Activated naive CD8-positive, alpha-beta T cell treated with anti-CD3 and anti-CD28 coated beads, Interleukin-2, amount 50 U/mL, for 16 hours (primary cell): ENCODE results near the gene LDLRAD3.

ENCODE experiments used
- DNase-seq: peaks from one replicate; pipeline ENCODE4 v3.0.0-alpha.2; 2020; ENCODE audit warnings: low read depth, low spot score

The LDLRAD3 gene

DNA sequence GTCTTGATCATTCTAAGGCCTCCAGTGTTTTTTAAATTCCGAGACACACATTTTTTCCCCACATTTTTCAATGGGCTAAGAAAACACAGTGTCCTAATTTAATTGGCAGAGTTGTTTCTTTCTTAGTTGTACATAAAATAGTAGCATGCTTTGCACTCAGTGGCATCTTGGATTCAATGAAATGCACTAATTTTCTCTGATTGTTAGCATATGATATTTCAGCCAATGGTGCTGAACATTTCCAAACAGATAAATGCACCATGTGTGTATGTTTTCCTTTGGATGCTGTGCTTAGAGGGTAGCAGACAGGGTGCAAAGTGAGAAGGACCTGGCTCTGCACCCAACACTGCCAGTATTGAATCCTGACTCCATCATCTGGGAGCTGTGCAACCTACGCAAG lies 103.5 kb downstream of the LDLRAD3 start:
- no peak for DNase-seq

DNA sequence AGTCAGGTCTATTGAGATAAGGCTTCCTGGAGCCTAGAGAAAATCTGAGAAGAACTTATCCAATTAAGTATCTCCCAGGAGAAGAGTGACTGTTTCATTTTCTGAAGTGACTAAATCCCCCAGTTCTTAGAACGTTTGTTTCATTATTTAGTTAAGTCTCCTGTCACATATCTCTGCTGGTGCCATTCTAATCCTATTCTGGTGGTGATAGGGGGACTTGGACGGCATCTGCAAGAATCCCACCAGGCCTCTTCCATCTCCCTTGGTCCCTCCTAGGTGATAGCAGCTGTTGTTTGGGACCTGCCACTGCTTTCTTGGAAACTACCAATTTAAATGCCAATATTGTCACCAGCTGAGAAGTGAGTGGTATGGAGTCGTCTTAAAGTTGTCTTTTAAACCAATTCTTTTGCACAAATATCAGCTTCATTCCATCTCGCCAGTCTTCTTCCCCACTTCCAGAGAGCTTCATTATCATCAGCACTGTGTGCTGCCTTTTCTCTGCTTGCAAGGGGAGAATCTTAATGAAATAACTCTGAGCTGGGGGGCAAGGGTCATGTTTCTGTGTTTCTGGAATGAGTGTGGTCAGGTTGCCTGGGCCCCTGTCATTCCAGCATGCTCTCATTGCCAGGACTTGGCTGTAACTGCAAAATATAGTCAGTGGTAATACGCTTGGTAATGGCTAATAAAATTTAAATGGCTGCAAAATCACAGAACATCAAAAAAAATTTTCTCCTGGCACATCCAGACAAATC lies 104.8 kb downstream of the LDLRAD3 start:
- DNase-seq: no peak

DNA sequence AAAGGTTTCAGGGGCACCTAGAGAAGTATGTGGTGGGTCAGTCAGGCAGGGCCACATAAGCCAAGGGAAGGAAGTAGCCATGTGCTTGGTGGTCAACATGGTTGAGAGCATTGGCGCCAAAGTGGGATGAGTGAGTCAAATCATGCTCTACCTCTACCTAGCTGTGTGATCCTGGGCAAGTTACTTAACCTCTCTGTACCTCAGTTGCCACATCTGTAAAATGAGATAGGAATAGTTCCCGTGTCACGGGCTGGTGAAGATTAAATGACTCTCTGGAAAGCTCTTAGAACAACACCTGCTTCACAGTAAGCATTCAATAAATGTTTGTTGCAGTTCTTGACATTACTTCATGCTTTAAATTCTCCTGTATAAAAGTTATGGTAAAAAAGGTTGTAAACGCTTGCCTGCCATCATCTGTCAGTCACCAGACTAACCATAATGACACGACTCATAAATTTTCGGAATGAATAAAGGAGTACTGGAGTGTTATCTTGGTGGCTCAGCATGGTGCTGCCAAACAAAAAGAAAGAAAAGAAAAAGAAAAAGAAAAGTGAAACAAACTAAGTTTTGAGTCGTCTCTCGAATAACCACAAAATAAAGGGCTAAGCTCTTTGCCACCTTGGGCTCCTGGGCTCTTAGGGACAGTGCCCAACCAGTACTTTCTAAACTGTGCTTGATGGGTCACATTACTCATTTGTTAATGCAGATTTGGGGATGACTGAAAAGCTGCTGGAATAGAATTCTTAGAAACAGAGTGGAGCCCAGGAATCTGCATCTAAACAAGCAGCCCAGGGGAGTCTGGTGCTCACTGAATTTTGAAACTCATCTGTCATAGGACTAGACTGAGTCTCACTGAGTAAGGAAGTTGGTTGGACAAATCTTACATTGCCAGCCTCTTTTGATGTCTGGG lies 107.6 kb downstream of the LDLRAD3 start:
- DNase-seq: no peak

DNA sequence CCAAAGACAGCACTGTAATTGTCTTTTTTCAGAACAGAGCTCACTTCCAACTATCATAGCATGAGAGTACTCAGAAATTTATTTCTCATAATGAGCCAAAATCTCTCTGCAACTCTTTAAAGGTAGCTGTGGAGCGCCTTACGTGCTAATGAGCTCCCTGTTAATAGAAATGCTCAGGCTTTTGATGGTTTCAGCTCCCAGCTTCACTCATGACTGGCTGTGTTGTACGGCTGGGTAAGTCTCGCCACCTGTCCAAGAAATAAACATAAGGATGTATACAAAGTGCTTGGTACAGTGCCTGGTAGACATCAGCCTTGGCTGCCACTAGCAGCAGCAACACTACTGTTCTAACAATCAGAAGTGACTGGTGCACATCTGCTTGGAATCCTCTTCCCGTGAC lies 109.4 kb downstream of the LDLRAD3 start:
- no peak for DNase-seq

DNA sequence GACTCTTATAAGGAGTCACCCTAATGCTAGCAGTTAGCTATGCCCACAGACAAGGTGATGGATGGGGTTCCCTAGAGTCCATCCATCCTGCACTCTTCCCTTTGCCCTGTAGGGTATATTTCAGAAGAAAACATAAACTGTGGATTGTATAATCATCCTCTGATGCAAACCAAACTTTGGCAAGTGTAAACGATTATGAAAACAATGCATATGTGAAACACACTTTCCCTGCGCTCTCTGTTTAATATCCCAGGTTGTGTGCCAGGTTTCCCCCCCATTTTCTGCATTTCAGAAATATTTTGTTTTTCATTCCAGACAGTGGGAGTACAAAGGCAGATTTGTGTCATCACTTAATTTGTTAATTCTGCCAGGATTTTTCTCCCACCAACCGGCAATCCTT lies 110.0 kb downstream of the LDLRAD3 start:
- no peak for DNase-seq

DNA sequence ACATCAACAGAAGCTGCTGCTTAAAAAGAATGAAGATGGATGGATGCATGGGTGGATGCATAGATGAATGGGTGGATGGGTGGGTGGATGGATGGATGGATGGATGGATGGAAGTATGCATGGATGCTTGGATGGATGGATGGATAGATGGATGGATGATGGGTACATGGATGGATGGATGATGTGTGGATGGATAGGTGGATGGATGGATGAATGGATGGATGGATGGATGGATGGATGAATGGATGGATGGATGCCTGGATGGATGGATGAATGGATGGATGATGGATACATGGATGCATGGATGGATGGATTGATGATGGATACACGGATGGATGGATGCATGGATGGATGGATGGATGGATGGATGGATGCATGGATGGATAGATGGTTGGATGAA lies 110.8 kb downstream of the LDLRAD3 start:
- no peak for DNase-seq

DNA sequence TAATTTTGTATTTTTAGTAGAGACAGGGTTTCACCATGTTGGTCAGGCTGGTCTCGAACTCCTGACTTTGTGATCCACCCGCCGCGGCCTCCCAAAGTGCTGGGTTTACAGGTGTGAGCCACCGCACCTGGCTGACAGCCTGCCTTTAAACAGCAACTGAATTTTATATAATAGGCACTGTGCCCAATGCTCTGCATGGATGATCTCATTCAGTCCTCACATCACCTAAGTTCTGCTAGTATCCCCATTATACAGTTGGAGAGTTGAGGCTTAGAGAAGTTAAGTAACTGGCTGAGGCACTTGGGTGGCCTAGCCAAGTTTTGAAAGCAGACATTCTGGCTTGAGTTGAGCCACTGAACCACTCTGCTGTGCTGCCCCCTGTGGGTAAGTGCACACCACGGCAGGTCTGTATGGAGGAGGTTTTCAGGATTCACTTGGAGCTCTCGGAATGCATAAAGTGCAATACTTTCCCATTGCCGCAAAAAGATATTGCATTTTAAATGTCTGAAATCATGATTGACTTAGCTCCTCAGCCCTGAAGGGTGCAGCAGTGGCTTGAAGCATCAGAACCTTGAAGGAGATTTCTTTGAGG lies 112.4 kb downstream of the LDLRAD3 start:
- no peak for DNase-seq

DNA sequence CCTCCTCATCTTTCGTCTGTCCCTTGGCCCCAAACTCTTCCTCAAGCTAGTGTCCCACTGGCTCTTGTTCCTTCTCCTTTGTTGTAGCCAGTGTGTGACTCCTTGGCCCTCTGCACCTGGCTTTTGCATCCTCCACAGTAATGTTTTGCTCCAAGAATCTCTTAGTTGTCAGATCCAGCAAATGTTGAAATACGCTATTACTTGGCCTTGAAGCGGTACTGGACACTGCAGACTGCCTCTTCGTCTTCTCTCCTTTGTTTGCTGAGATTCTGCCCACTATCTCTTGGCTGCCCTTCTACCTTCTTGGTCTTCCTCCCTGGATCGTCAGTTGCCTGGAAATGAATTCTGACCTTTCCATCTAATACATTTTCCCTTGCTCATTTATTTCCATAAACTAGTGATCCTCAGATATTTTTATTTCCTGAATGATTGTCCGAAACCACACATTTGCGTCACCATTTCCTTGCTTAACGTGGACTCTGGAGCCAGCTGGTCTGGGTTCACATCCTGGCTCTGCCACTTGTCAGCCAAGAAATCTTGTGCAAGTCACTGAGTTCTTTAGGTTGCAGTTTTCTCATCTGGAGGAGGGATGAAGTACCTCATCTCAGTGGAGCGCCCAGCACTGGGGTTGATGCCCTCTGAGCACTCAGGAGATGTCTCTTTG lies 113.6 kb downstream of the LDLRAD3 start:
- no peak for DNase-seq

DNA sequence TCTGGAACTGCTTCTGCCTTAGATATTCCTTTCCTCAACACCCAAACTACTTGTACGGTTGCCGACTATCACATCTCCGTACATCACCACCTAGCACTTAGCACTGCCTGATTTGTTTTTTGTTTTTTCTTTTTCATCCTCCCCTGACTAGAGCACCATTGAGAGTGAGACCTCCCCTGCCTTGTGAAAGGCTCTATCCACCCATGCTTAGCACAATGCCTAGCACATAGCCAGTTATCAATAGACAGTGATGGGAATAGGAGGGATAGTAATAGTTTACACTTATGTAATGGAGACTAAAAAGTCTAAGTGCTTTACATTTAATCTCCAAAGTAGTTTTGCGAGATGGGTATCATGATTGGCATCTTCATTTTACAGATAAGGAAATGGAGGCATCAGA lies 115.8 kb downstream of the LDLRAD3 start:
- DNase-seq: no peak

DNA sequence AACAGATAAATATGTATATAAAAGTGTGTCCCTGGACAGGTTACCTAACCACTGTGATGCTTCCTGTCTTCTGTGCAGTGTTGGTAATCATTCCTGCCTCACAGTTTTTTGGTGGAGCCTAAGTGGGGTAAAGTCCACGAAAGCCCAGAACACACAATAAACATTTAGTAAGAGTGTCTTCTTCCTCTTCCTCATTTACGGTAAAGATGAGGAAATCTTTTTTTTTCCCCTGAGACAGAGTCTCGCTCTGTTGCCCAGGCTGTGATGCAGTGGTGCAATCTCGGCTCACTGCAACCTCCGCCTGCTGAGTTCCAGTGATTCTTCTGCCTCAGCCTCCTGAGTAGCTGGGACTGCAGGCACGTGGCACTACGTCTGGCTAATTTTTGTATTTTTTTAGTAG lies 117.1 kb downstream of the LDLRAD3 start:
- no peak for DNase-seq

DNA sequence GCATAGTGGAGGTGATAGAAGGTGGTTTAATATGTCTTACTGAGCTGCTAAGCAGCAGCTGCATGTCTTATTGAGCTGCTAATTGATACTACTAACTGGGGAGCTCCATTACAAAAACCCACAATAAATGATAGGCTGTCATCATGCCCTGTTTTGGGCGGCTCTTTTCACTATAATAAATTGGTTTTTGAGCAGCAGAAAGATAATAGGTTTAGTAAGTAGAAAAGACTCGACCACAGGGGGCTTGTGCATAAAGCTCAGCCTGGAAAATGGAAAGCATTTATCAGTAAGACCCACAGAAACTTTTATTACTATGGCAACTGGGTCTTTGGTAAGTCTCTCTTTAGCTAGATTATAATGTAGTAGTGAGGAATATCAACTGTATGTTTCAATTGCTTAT lies 117.6 kb downstream of the LDLRAD3 start:
- DNase-seq: no peak

DNA sequence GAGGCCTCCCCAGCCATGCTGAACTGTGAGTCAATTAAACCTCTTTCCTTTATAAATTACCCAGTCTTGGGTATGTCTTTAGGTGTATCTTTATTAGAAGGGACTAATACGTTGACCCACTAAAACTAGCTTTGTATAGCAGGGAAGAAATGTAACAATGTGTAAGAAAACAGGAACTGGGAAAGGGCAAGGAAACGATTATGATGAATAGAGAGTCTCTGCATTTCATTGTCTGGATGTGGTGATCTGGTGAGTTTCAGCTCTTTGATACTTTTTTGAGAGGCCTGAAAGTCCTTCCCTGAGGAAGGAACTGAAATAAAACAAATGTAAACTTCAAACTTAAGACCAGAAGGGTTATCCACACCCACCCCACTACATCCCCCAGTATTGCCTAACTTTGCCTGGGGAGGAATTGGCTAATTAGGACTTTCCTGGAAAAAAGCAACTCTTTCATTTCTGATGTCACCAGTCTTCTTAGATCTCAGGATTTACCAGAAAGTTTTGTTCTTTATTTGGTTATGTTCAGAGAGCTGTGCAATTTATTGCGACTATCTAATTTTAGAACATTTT lies 119.0 kb downstream of the LDLRAD3 start:
- DNase-seq: no peak

DNA sequence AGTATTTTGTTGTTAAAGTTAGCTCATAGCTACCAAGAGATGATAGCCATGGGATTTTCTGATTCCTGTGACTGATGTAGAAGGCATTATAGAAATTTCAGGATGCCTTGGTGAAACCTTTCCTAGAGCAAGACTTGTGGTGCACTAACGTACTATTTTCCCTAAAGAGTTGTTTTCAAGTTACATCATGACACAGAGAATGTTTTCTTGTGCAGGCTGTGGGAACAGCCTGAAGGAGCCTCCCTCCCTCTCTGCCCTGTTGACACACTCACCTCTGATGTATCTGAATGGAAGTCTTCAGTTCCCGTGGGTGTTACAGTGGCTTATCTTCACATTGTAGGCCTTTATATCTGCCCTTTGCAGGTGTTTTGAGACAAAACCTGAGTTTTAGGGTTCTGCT lies 121.6 kb downstream of the LDLRAD3 start:
- DNase-seq: no peak

DNA sequence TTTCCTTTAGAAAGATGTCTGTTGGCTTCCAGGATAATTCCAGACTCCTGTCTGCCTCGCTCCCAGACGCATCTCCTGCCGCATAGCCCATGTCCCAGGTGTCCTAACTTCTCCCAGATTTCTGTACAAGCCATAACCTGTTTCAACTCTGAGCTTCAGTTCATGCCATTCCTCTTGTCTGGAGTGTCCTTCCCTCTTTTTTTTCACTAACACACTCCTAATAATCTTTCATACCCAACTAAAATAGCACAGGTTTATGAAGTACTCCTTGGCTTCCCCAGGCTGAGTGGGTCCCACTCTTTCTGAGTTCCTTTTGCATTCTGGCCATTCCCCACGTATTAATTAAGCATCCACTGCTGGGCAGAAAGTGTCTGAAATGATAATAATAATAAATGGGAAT lies 123.0 kb downstream of the LDLRAD3 start:
- no peak for DNase-seq

DNA sequence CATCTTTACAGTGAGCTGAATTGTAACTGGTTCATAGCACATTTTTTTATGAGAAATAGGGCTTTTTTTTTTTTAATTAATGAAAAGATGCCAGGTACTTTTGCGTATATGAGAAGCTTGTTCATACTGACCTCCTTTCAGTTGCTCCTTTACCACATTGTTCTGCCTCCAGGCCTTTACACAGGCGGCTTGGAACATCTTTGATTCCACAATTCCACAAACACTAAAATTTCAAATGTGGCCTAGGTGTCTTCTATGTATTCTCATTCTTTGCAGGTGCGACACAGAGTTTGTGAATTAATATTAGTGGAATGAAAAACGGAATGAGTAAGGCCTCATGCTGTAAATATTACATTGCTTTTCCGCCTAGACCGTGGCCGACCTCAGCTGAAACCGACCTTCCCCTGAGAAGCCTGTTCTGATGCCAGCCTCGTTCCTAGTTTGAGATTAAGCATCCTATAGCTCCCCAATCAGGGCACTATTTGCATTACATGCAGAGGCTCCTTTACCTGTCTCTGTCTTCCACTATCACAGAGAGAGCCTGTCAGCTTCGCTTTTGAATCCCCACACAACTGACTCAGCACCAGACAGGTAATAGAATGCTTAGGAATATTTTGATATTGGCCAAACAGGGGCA lies 125.8 kb downstream of the LDLRAD3 start:
- DNase-seq: no peak

DNA sequence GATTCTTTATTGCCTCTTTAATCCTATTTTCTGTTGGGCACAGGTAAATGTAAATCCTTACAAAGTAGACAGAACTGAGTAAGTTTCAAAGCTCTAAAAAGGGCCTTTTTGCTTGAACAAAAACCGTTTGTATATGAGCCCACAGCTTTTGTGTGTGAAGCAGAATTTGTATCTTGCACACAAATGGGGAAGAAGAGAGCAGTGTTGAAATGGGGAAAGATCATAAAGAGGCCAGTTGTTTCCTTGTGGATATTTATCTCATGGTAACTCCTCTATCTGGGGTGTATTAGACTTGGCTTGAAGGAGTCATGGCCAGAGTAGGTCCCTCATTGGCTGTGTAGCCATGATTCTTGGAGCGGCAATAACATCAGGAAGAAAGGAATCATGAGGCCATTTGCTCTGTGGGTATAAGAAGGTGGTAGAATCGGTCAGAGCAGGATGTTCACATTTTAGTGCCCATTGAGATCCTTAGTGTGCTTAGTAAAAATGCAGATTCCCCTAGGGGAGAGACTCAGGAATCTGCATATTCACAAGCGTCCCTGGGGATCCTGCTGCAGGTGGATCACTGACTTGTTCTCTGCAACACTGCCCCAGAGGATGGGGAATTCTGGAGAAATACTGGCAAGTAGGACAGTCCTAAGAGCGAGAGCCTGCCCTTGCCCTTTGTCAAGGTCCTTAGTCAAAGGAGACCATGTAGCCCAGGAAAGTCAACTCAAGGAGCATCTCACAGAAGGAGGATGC lies 126.5 kb downstream of the LDLRAD3 start:
- no peak for DNase-seq

DNA sequence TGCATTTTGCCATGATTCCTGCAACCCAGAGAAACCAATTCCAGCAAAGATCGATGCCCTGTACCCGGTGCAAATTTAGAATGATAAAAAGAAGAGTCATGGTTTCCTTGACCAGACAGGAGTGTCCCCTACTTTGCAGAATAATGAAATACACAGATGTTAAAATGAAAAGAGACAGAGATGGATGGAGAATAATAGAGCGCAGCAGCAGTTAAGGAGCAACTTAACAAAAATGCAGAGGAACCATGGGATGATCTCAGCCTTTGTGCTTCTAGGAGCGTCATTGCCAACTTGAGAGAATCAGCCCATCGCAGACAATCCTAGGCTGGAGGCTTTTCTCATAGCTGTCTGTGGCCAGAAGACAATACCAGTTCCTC lies 127.1 kb downstream of the LDLRAD3 start:
- no peak for DNase-seq

DNA sequence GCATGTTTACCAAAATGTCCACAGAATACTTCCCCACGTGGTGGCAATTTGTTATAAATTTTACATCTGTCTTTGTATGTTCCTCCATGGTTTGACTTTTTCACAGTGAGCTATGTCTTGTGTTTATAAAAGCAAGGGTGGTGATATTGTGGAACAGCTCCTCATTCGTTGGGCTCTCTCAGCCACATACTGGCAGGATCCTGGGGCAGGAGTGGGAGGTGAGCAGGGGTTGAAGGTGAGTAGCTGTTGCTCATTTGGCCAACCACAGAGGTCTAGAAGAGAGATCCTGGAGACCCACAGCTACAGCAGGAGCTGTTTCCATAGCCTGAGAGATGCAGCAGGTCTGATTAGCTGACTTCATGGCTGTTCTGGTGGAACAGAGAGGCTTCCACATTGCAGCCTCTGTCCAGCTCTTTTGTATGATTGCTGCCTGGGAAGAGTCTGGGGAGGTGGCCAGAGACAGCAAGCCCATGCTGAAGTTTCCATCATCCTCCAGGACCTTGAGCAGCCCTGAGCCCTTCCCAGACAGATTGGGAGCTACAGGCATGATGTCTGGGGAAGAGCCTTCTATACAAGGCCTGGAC lies 128.1 kb downstream of the LDLRAD3 start:
- DNase-seq: no peak

DNA sequence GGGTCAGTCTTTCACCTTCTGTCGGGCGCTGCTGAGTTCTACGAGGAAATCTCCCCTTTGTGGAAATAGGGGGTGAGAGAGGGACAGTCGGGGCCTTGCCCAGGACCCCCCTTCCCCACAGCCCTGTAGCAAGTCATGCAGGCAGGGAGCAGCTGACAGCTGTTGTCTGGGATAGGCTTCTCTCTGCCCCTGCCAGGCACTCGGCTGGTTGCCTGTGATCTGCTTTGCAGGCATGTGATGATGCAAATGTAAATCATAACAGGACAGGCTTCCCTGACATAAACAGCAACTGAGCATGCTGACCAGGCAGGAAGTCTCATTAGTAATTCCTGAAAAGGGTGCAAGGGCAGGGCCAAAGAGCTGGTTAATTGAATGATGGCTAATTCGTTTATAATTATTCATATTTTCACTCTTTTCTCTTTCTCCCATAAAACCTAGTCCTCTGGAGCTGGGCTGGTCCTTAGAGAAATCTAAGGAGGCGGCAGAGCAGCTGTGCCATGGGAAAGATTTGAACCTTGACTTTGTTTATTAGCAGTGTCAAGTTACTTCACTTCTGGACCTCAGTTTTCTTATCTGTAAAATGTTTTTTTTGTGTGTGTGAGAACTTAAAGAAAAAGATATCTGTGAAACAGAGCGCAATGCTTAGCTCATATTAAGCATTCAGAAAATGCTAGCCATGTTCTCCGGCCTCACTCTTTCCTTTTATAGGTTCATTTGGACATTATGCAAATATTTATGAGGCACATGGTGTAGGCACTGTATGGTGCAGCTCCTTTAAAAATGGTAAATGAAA lies 129.7 kb downstream of the LDLRAD3 start:
- DNase-seq: no peak
